Mucosa of descending colon (tissue), 3 donors: ENCODE data around the gene CHST13. TPM values are rescaled to one million over a fixed set of nuclear protein-coding genes. Genes with fewer than 3 reads are reported as not detected.

Experiments
- ATAC-seq: fragments of 200-7000 bp; cut with Tn5 transposase; one replicate; pipeline ENCODE4 v1.9.1; 2020; ENCODE audit warnings: mild to moderate bottlenecking, moderate library complexity
- DNase-seq, 3 donors: peaks; one replicate each; pipeline ENCODE4 v3.0.0-alpha.2; 2020
- H3K36me3 ChIP-seq: fragments of 200-600 bp; one replicate; pipeline ENCODE4 v1.8.0; 2021; ENCODE audit warnings: low read depth, mild to moderate bottlenecking
- H3K4me1 ChIP-seq: fragments of 200-600 bp; one replicate; pipeline ENCODE4 v1.8.0; 2021; ENCODE audit warnings: low read depth, mild to moderate bottlenecking
- H3K4me3 ChIP-seq: fragments of 200-600 bp; one replicate; pipeline ENCODE4 v1.8.0; 2021; ENCODE audit warnings: mild to moderate bottlenecking
- H3K9me3 ChIP-seq: fragments of 200-600 bp; one replicate; pipeline ENCODE4 v1.8.0; 2021; ENCODE audit warnings: mild to moderate bottlenecking
- intact Hi-C, 2 donors: fragments of 100-400 bp; cut with DNase I in 1 of 2; cut with micrococcal nuclease in 1 of 2; formaldehyde crosslinking; loops; one replicate each; pipeline versions ENCODE4 v1.11.0 to v1.11.1; 2022; cut with DNase I, micrococcal nuclease
- total RNA-seq, 3 donors: library from RNA; stranded (reverse); fragmentation: NEBNext Ultra II Directional in 2 of 3; extraction: Animal tissue kit (Norgen Biotek cat#: 25700) in 2 of 3; gene quantifications; one replicate each; pipeline versions ENCODE4 v1.2.1 to v1.2.4, GENCODE V29; 2021 to 2023
- TF ChIP-seq, protein P1 (sequence below): fragments of 200-600 bp; IDR thresholded peaks from one replicate; pipeline ENCODE4 v1.8.0; 2022; ENCODE audit warnings: antibody characterized with exemption, mild to moderate bottlenecking
- donor health status: DM: no; HTN: no; CAD: no; lungs with moderate emphysema.
- donor health status: DM: no; HTN: no; CAD: no.
- donor health status: DM: no; HTN: yes; CAD: no.

The CHST13 gene
- total RNA-seq, 3 donors from 2014 or later: 0.27 to 5.7 (median 0.98) TPM

GRCh38 chr3:126494204-126494969 lies 29.6 kb upstream of the CHST13 start:
- no peaks in the 10 kb centered on the region for H3K4me1 ChIP-seq
- H3K4me3 ChIP-seq: no peak overlapping the region
- H3K36me3 ChIP-seq: no peaks in the 10 kb centered on the region
- TF ChIP-seq, protein P1, sequence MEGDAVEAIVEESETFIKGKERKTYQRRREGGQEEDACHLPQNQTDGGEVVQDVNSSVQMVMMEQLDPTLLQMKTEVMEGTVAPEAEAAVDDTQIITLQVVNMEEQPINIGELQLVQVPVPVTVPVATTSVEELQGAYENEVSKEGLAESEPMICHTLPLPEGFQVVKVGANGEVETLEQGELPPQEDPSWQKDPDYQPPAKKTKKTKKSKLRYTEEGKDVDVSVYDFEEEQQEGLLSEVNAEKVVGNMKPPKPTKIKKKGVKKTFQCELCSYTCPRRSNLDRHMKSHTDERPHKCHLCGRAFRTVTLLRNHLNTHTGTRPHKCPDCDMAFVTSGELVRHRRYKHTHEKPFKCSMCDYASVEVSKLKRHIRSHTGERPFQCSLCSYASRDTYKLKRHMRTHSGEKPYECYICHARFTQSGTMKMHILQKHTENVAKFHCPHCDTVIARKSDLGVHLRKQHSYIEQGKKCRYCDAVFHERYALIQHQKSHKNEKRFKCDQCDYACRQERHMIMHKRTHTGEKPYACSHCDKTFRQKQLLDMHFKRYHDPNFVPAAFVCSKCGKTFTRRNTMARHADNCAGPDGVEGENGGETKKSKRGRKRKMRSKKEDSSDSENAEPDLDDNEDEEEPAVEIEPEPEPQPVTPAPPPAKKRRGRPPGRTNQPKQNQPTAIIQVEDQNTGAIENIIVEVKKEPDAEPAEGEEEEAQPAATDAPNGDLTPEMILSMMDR: no peak
- DNase-seq (no peak), ATAC-seq (no peak)
- H3K9me3 ChIP-seq: no peaks in the 10 kb centered on the region
- intact Hi-C loops: no loop called here

DNA sequence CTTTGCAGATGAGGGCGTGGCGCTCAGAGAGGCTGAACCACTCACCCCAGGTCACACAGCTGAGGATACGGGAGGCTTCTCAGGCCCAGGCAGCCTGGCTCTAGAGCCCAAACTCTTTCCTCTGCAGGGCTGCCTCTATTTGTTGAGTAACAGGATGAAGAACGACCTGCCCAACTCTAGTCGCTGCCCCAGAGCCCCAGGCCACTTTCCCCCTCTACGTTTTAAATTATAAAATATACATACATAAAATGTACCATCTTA lies 29.1 kb upstream of the CHST13 start:
- ATAC-seq: no peak
- TF ChIP-seq, protein P1: no peak
- H3K4me3 ChIP-seq: no peak overlapping the region
- no peak for DNase-seq
- H3K4me1 ChIP-seq: no peaks in the 10 kb centered on the region
- intact Hi-C loops: no loop called here
- H3K9me3 ChIP-seq: no peaks in the 10 kb centered on the region
- no peaks in the 10 kb centered on the region for H3K36me3 ChIP-seq

DNA sequence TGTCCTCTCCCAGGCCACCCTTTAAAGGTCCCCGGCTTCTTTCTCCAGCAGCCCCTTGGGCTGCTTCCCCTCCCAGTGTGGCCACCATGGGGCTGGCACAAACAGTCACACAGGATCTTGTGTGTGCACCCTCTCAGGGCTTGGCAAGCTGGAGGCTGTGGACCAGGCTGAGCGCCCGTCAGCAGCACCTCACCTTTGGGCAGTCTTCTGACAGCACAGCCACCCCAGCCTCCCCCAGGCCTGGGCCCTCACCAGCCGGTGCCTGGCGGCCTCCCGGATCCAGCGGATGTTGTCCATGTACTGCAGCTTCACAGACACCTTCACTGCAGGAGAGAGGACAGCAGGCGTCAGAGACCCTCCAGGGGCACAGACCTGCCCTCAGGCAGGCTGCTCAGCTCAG lies 28.2 kb upstream of the CHST13 start:
- Histone ChIP-seq H3K4me1 (no peaks in the 10 kb centered on the region), H3K36me3 (no peaks in the 10 kb centered on the region), H3K4me3 (no peak overlapping the region), H3K9me3 (no peaks in the 10 kb centered on the region)
- intact Hi-C loops: no loop called here
- TF ChIP-seq, protein P1: no peak
- no peak for DNase-seq
- ATAC-seq: no peak

DNA sequence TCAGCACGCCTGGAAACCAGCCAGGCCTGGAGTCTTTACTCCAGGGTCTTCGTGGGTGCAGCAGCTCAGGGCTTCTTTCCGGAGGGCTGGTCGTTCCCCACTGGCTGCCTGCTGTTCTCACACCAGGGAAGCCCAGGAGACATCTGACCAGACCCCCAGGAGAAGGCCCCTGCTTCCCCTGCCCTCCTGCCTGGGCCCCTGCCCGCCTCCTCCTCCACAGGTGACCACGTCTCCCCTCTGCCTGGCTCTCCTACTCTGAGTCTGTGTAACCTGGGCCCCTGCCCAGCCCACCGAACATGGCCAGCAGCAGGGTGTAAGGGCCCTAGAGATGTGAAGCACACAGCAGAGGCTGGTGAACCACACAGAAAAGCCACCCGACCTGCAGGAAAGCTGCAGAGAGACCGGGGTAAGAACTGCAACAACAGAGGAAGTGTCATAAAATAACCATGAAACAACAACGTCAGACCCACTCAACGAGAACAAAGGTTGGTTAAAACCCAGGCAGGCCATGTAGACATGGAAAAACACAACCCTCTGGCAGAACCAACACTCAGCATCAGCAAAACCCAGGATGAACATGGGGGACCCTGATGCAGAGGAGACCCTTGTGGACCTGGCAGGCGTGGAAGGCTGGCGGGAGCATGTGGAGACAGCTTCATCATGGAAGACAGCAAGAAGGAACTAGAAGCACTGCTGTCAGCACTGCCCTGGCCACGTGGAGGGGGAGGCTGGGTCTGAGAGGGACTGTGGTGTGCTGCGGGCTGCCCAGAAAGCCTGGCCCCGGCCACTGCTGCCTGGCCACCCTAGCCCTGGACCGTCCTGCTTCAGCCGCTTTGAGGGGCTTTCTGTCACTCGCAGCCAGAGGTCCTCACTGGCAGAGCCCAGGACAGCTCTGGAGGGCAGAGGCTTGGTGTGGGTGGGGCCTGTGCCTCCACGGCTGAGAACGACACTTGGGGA lies 26.8 kb upstream of the CHST13 start:
- DNase-seq (no peak), ATAC-seq (no peak)
- TF ChIP-seq, protein P1: no peak
- Histone ChIP-seq H3K36me3 (no peaks in the 10 kb centered on the region), H3K4me3 (no peak overlapping the region), H3K9me3 (no peaks in the 10 kb centered on the region), H3K4me1 (no peaks in the 10 kb centered on the region)
- intact Hi-C loops: no loop called here

DNA sequence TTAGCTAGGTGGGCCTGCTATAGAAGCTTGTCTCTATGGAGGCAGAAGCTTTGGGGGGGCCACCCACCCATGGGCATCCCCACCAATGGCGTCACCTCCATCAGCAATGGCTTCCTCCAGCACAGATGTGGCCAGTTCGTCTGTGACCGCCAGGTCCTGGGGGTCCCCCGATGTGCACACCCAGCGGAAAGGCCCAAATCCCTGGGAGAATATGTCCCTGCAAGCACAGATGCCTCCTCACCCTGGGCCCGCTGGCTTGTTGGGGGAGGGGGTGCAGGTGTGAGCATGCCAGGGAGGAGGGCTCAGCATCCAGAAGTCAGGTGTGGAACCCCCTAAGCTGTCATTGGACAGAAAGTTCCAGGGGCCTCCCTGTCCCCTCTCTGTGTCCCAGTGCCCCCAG lies 26.0 kb upstream of the CHST13 start:
- TF ChIP-seq, protein P1: no peak
- DNase-seq: no peak
- no peak for ATAC-seq
- H3K4me1 ChIP-seq: no peaks in the 10 kb centered on the region
- H3K4me3 ChIP-seq: no peak overlapping the region
- intact Hi-C loops: no loop called here
- H3K36me3 ChIP-seq: no peaks in the 10 kb centered on the region
- no peaks in the 10 kb centered on the region for H3K9me3 ChIP-seq
